Sigmoid colon (tissue), 7 donors: ENCODE measurements around the gene CTIF. TPM values are rescaled to one million over a fixed set of nuclear protein-coding genes. Genes with fewer than 3 reads are reported as not detected.
A peak's percentile ranks its signal among the peaks of the same experiment; 100 is the strongest.

Experiments
- DNase-seq: peaks from one replicate; pipeline ENCODE4 v3.0.0-alpha.2; 2019
- H3K27ac ChIP-seq, 4 donors: fragments of 200-600 bp; sonication (generic); one replicate each; pipeline ENCODE4 v1.5.1; 2016 to 2019; ENCODE audit warnings: mild to moderate bottlenecking in 1 of 4
- H3K27me3 ChIP-seq, 3 donors: fragments of 200-600 bp; sonication (generic); one replicate each; pipeline ENCODE4 v1.5.1; 2019; ENCODE audit warnings: mild to moderate bottlenecking in 1 of 3
- H3K36me3 ChIP-seq, 4 donors: fragments of 200-600 bp; sonication (generic); one replicate each; pipeline ENCODE4 v1.5.1; 2016 to 2019
- H3K4me1 ChIP-seq, 4 donors: fragments of 200-600 bp; sonication (generic); one replicate each; pipeline ENCODE4 v1.5.1; 2017 to 2019
- H3K4me3 ChIP-seq, 4 donors: fragments of 200-600 bp; sonication (generic); one replicate each; pipeline ENCODE4 v1.5.1; 2017 to 2019; ENCODE audit warnings: mild to moderate bottlenecking in 2 of 4, moderate library complexity in 1 of 4
- H3K9me3 ChIP-seq, 4 donors: fragments of 200-600 bp in 3 of 4; sonication (generic) in 3 of 4; one replicate each; pipeline versions ENCODE4 v1.5.1 to v1.6.1; 2013 to 2019
- EP300 ChIP-seq, 4 donors: sonication (generic); formaldehyde crosslinking; IDR thresholded peaks; one replicate each; pipeline ENCODE4 v1.6.1; 2017; ENCODE audit warnings: antibody characterized with exemption in 4 of 4
- POLR2A ChIP-seq, 2 donors: fragments of 450-650 bp; IDR thresholded peaks; one replicate each; pipeline ENCODE4 v1.6.1; 2016; ENCODE audit warnings: antibody characterized with exemption in 2 of 2, mild to moderate bottlenecking in 2 of 2, moderate library complexity in 2 of 2
- POLR2AphosphoS5 ChIP-seq, 4 donors: sonication (generic); formaldehyde crosslinking; IDR thresholded peaks; one replicate each; pipeline ENCODE4 v1.6.1; 2017; ENCODE audit warnings: antibody characterized with exemption in 4 of 4
- WGBS, 2 donors: extraction: QIAGEN DNeasy Blood & Tissue Kit; methylation state at CpG; one replicate each; pipeline ENCODE4 v1.1.7; 2013; 5-methylcytosine and 5-hydroxymethylcytosine counted together
- intact Hi-C: fragments of 100-400 bp; cut with DNase I; formaldehyde crosslinking; loops from one replicate; pipeline ENCODE4 v1.15.1; 2023
- polyA plus RNA-seq, 3 donors: library from polyadenylated mRNA; stranded (reverse); fragments of 200-250 nt; gene quantifications; one replicate each; pipeline ENCODE4 v1.2.3, GENCODE V29; 2013
- total RNA-seq, 4 donors: library from RNA; depleted of rRNA; stranded (reverse); fragments of >200 nt; gene quantifications; one replicate each; pipeline ENCODE4 v1.1.0, GENCODE V29; 2016
- TF ChIP-seq, protein P1 (sequence below), 4 experiments: fragments of 450-650 bp in 3 of 4; fragments of 200-600 bp in 1 of 4; IDR thresholded peaks; one replicate each; pipeline ENCODE4 v1.5.1; 2016 to 2019; ENCODE audit warnings: antibody characterized with exemption in 4 of 4, mild to moderate bottlenecking in 3 of 4, moderate library complexity in 2 of 4
- donor health status: healthy with polysubstance abuse.
- donor health status: Bipolar disorder and iron deficiency.
- donor health status: healthy.

CTIF gene
- total and polyA plus RNA-seq, 7 donors: 3.6 to 65.9 (median 22.5) TPM

DNA sequence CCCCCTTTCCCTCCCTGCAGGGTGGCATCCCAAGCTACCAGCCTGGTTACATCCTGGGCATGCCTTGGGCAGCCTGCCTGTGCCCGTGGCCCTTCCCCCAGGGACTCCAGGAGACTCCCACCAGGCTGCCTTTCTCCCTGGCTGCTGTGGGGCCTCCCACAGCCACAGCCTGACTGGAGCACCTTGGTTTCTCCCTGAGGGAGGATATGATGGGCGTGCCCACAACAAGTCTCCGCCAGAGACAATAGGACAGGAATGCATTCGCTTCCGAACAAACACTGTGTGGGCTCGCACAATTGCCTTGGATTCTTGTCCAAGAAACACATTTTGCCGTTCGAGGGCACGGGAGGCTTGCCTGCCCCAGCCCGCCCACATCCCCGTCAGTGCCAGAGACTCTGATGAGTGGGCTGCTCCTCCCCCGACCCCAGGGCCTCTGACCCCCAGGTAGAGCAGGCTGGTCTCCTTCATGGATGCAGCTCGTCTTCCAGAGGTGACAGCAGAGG, 309.9 kb downstream of the CTIF start:
- DNase-seq: no peak
- no peaks in the 10 kb centered on the region for H3K27me3 ChIP-seq
- intact Hi-C loops: no loop called here
- H3K4me3 ChIP-seq: no peak overlapping the region
- H3K4me1 ChIP-seq: peaks cover 0 to 23% (median 15%) of the 10 kb centered on the region in 4 donors
- H3K36me3 ChIP-seq: no peaks in the 10 kb centered on the region
- H3K27ac ChIP-seq: peak overlapping the region in 2 of 4 donors; percentile 17 to 18
- WGBS, 2 donors: 89 to 90% methylated on average over 13 of the region's 13 CpGs
- no peak for TF ChIP-seq POLR2A (IDR thresholded peaks at IDR 0.05)
- TF ChIP-seq POLR2AphosphoS5 (IDR thresholded peaks at IDR 0.05): no peak
- no peak for TF ChIP-seq EP300 (IDR thresholded peaks at IDR 0.05)
- TF ChIP-seq, protein P1, sequence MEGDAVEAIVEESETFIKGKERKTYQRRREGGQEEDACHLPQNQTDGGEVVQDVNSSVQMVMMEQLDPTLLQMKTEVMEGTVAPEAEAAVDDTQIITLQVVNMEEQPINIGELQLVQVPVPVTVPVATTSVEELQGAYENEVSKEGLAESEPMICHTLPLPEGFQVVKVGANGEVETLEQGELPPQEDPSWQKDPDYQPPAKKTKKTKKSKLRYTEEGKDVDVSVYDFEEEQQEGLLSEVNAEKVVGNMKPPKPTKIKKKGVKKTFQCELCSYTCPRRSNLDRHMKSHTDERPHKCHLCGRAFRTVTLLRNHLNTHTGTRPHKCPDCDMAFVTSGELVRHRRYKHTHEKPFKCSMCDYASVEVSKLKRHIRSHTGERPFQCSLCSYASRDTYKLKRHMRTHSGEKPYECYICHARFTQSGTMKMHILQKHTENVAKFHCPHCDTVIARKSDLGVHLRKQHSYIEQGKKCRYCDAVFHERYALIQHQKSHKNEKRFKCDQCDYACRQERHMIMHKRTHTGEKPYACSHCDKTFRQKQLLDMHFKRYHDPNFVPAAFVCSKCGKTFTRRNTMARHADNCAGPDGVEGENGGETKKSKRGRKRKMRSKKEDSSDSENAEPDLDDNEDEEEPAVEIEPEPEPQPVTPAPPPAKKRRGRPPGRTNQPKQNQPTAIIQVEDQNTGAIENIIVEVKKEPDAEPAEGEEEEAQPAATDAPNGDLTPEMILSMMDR (IDR thresholded peaks at IDR 0.05): no peak
- no peaks in the 10 kb centered on the region for H3K9me3 ChIP-seq

DNA sequence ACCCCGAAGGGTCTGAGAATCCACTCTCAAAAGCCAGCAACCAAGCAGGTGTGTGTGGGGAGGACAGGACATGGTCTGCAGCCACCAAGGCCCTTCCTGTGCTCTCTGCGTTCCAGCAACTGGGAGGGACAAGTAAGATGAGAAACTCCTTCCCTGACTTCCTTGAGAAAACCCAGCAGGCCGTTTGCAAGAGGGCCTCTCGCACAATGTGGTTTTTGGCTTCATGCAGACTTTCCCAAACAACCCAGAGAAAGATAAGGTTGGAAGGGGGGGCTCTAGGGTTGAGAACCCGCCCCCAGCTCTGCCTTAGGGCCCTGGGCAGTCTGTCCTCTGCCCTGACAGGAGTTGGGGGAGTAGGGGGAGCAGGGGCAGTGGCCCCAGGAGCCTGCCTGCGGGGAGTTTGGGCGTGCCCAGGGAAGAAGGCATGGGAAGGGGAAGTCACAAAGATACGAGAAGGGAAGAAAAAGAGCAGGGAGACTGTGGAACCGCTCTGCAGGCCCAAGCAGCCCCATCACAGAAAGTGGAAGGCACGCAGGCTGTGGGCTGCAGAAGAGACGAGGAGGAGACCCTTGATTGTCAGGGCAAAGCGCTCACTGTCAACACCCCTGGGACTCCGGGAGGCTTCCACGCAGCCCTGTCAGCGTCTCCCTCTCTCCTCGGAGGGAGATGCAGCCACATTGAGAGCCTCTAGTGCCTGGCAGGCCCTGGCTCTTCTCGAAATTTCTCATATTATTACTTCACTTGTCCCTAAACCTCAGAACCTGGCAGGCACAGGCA, 312.2 kb downstream of the CTIF start:
- Histone ChIP-seq H3K27ac (peak overlapping the region; percentile 19 to 66 (median 52)), H3K4me1 (peaks cover 0 to 23% (median 15%) of the 10 kb centered on the region in 4 donors), H3K27me3 (no peaks in the 10 kb centered on the region), H3K4me3 (no peak overlapping the region), H3K36me3 (no peaks in the 10 kb centered on the region), H3K9me3 (no peaks in the 10 kb centered on the region)
- WGBS, 2 donors: 60 to 79% methylated on average over 17 of the region's 17 CpGs
- no peak for DNase-seq
- TF ChIP-seq POLR2AphosphoS5 (IDR thresholded peaks at IDR 0.05): peak in 1 of 4 donors; percentile 16
- TF ChIP-seq, protein P1 (IDR thresholded peaks at IDR 0.05): no peak
- intact Hi-C loops: no loop called here

DNA sequence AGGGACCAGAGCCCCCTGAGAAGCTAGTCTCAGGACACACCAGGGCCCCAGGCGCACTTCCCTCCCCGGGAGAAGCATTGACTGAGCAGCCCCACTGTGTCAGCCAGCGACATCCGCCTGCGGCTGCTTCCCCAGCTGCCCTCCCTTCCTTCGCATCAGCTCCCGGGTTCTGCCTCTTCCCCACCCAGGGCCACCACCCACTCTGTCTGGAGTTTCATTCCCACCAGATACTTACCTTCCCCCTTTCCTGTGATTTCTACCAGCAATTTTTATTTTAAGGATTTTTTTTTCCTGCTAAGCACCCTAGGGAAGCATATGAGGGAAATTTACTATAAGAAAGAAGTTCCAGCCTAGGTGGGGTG, 312.7 kb downstream of the CTIF start:
- H3K4me3 ChIP-seq: no peak overlapping the region
- no peaks in the 10 kb centered on the region for H3K36me3 ChIP-seq
- DNase-seq: no peak
- peak overlapping the region; percentile 19 to 66 (median 52) for H3K27ac ChIP-seq
- no peaks in the 10 kb centered on the region for H3K9me3 ChIP-seq
- intact Hi-C loops: no loop called here
- peaks cover 0 to 23% (median 15%) of the 10 kb centered on the region in 4 donors for H3K4me1 ChIP-seq
- 44 to 76% methylated on average over 7 of the region's 7 CpGs for whole genome bisulfite sequencing, 2 donors
- H3K27me3 ChIP-seq: no peaks in the 10 kb centered on the region
- TF ChIP-seq POLR2AphosphoS5 (IDR thresholded peaks at IDR 0.05): no peak

DNA sequence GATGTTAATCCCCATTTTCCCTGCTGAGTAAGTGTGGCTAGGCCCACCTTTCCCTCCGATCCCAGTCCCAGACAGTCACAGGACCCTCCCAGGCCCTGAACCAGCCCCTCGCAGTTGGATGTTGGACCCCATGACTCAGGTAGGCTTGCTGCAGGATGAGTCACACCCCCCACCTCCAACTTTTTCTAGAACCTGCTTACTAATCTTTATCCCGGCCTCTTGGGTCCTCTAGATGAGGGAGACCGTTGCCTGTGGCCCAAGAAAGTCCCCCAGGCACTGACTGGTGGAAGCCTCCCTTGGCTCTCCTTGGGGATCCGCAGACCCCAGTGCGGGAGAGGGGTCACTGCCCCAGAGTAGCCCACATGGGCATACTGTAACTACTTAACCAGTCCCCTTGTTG, 313.5 kb downstream of the CTIF start:
- Histone ChIP-seq H3K4me3 (no peak overlapping the region), H3K27ac (no peak overlapping the region), H3K4me1 (peaks cover 0 to 23% (median 15%) of the 10 kb centered on the region in 4 donors), H3K9me3 (no peaks in the 10 kb centered on the region), H3K36me3 (peaks cover 0 to 5% (median 2%) of the 10 kb centered on the region in 4 donors), H3K27me3 (no peaks in the 10 kb centered on the region)
- DNase-seq: no peak
- TF ChIP-seq, protein P1 (IDR thresholded peaks at IDR 0.05): no peak
- TF ChIP-seq POLR2A (IDR thresholded peaks at IDR 0.05): no peak
- TF ChIP-seq EP300 (IDR thresholded peaks at IDR 0.05): no peak
- no peak for TF ChIP-seq POLR2AphosphoS5 (IDR thresholded peaks at IDR 0.05)
- intact Hi-C loops: no loop called here
- 94 to 96% methylated on average over 6 of the region's 6 CpGs for WGBS, 2 donors

DNA sequence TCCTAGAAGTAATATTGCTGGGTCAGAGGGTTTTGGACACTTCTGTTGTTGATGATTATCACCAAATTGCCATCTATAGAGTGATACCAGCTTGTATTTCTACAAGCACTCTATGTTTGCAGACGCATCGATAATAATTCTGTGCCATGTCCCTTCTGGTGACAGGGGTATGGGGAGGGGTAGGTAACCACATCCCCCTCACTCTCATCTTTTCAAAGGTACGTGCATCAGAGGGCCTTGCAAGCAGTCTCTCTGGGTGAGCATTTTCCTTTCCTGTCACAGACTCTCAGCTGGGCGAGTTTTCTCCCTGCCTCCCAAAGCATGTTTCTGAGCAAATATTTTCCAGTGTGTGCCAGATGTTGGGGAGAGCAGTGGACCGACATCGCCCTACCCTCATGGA, 314.0 kb downstream of the CTIF start:
- TF ChIP-seq POLR2AphosphoS5 (IDR thresholded peaks at IDR 0.05) (no peak), POLR2A (IDR thresholded peaks at IDR 0.05) (no peak), EP300 (IDR thresholded peaks at IDR 0.05) (no peak)
- TF ChIP-seq, protein P1 (IDR thresholded peaks at IDR 0.05): no peak
- no peak for DNase-seq
- H3K4me3 ChIP-seq: no peak overlapping the region
- H3K9me3 ChIP-seq: no peaks in the 10 kb centered on the region
- no peaks in the 10 kb centered on the region for H3K27me3 ChIP-seq
- 83 to 93% methylated on average over 6 of the region's 6 CpGs for WGBS, 2 donors
- H3K36me3 ChIP-seq: peaks cover 0 to 10% (median 4%) of the 10 kb centered on the region in 4 donors
- intact Hi-C loops: no loop called here
- no peak overlapping the region for H3K27ac ChIP-seq
- H3K4me1 ChIP-seq: peaks cover 0 to 23% (median 15%) of the 10 kb centered on the region in 4 donors
